K562 (cell line): ENCODE measurements around the gene PIK3CD. TPM values are rescaled to one million over a fixed set of nuclear protein-coding genes. Genes with fewer than 3 reads are reported as not detected.

ENCODE experiments used
- ATAC-seq: fragments of 200-7000 bp; cut with Tn5 transposase; 3 replicates; pipeline ENCODE4 v1.9.1; 2020; ENCODE audit warnings: moderate library complexity
- BruUV-seq: library from RNA; stranded (reverse); fragments of 400-500 nt; replicated peaks from 2 replicates; lab custom pipeline; 2021; lab: Mats Ljungman, UMichigan
- CTCF ChIA-PET: fragments of 300-600 bp; formaldehyde crosslinking; extraction: SDS; loops from one replicate; lab custom pipeline; 2021; ENCODE audit warnings: low intra/inter-chr PET ratio; lab: Yijun Ruan, JAX
- POLR2A ChIA-PET: fragments of 300-600, 350-650 bp; sonication (Branson Sonifier 250); formaldehyde crosslinking; extraction: SDS; loops from one replicate; lab custom pipeline; 2021; ENCODE audit warnings: antibody characterized with exemption, inconsistent platforms; lab: Yijun Ruan, JAX
- DNase-seq, 4 experiments: peaks; one replicate each; pipeline versions ENCODE4 v3.0.0 to v3.0.0-alpha.2; 2011 to 2018; ENCODE audit warnings: low spot score in 3 of 4, mixed read lengths in 3 of 4; ENCODE audit errors: extremely low read depth in 1 of 4
- FAIRE-seq: peaks from 2 replicates; lab custom pipeline; 2011; peaks lifted over from hg19 to GRCh38; lab: Jason Lieb, UNC
- H2AFZ ChIP-seq: 2 replicates; pipeline ENCODE4 v1.6.0; 2011; ENCODE audit warnings: low read depth, low read length, control low read depth, inconsistent platforms
- H3K27ac ChIP-seq: fragments of 200-600 bp; 3 replicates; pipeline ENCODE4 v1.8.0; 2011; ENCODE audit warnings: low read depth, mild to moderate bottlenecking, control low read depth, inconsistent platforms, low read length, moderate library complexity, mixed read lengths; ENCODE audit errors: extremely low read depth
- H3K27me3 ChIP-seq, 2 experiments: fragments of 300-600 bp in 1 of 2; 2 replicates in 1 of 2; 3 replicates in 1 of 2; pipeline versions ENCODE4 v1.6.0 to v1.8.0; 2011; ENCODE audit warnings: inconsistent platforms in 2 of 2, low read length in 2 of 2, mild to moderate bottlenecking in 1 of 2, mixed read lengths in 1 of 2, moderate library complexity in 1 of 2; ENCODE audit not compliant: control insufficient read depth in 2 of 2, insufficient read depth in 2 of 2
- H3K36me3 ChIP-seq: fragments of 300-600 bp; 3 replicates; pipeline ENCODE4 v1.8.0; 2011; ENCODE audit warnings: mild to moderate bottlenecking, low read length, inconsistent platforms; ENCODE audit not compliant: control insufficient read depth, insufficient read depth
- H3K4me1 ChIP-seq, 2 experiments: fragments of 200-600 bp in 1 of 2; replicated peaks in 1 of 2; 2 replicates in 1 of 2; 3 replicates in 1 of 2; pipeline versions ENCODE4 v1.5.1 to v1.8.0; 2011; ENCODE audit warnings: inconsistent platforms in 2 of 2, low read length in 2 of 2, mild to moderate bottlenecking in 1 of 2, mixed read lengths in 1 of 2, moderate library complexity in 1 of 2; ENCODE audit not compliant: control insufficient read depth in 2 of 2, insufficient read depth in 2 of 2
- H3K4me2 ChIP-seq: 2 replicates; pipeline ENCODE4 v1.6.1; 2011; ENCODE audit warnings: low read length, control low read depth, inconsistent platforms, mixed read lengths; ENCODE audit not compliant: insufficient read depth
- H3K4me3 ChIP-seq: fragments of 200-600 bp; sonication (generic), shearing (Covaris generic); 2 replicates; pipeline ENCODE4 v1.5.1; 2016; ENCODE audit warnings: control low read depth, inconsistent platforms
- H3K79me2 ChIP-seq: fragments of 200-600 bp; 3 replicates; pipeline ENCODE4 v1.8.0; 2011; ENCODE audit warnings: low read length, inconsistent platforms; ENCODE audit not compliant: control insufficient read depth, insufficient read depth
- H3K9ac ChIP-seq, 2 experiments: 2 replicates each; pipeline versions ENCODE4 v1.6.0 to v1.6.1; 2011; ENCODE audit warnings: low read depth in 2 of 2, low read length in 2 of 2, control low read depth in 1 of 2, inconsistent platforms in 1 of 2, mild to moderate bottlenecking in 1 of 2, mixed read lengths in 1 of 2; ENCODE audit not compliant: insufficient read depth in 1 of 2
- H3K9me1 ChIP-seq: one replicate; pipeline ENCODE4 v1.6.0; 2011; ENCODE audit warnings: inconsistent platforms, mild to moderate bottlenecking, low read length, moderate library complexity; ENCODE audit not compliant: control insufficient read depth, insufficient read depth
- H3K9me3 ChIP-seq: replicated peaks from 2 replicates; pipeline ENCODE4 v1.5.1; 2011; ENCODE audit warnings: low read depth, low read length, inconsistent platforms; ENCODE audit not compliant: control insufficient read depth, insufficient read depth
- H4K20me1 ChIP-seq: replicated peaks from 2 replicates; pipeline ENCODE4 v1.6.1; 2011; ENCODE audit warnings: low read length, inconsistent platforms, mixed read lengths; ENCODE audit not compliant: control insufficient read depth, insufficient read depth
- ZNF24 ChIP-seq: fragments of 450-650 bp; IDR thresholded peaks from 2 replicates; pipeline ENCODE4 v1.6.1; 2016
- ZNF318 ChIP-seq, 2 experiments: fragments of 450-650 bp; IDR thresholded peaks; 2 replicates each; pipeline ENCODE4 v1.6.1; 2016; ENCODE audit warnings: mild to moderate bottlenecking in 2 of 2, borderline replicate concordance in 1 of 2, low read depth in 1 of 2, moderate library complexity in 1 of 2
- ZNF707 ChIP-seq: fragments of 250-450 bp; sonication (Bioruptor Pico); conservative IDR thresholded peaks from 2 replicates; pipeline ENCODE4 v1.8.0; 2022; ENCODE audit warnings: inconsistent platforms, mild to moderate bottlenecking, moderate library complexity
- WGBS: fragments of 100-300 bp; shearing (Covaris generic); methylation state at CpG from one replicate; pipeline ENCODE4 v1.1.6; 2016; ENCODE audit warnings: low coverage, mixed read lengths; ENCODE audit not compliant: insufficient coverage; ENCODE audit errors: missing lambda C conversion rate; 5-methylcytosine and 5-hydroxymethylcytosine counted together
- in situ Hi-C: fragments of 300-500 bp; cut with MboI; formaldehyde crosslinking; loops from 4 replicates; pipeline ENCODE4 v1.15.0; 2018; ENCODE audit warnings: inconsistent platforms, mixed read lengths
- intact Hi-C: fragments of 100-400 bp; cut with micrococcal nuclease; formaldehyde crosslinking; loops from 2 replicates; pipeline ENCODE4 v1.14.2; 2022
- polyA plus RNA-seq, 8 experiments: library from polyadenylated mRNA; depleted of rRNA in 4 of 8; stranded (reverse) in 5 of 8; unstranded in 3 of 8; fragments of >200 nt; fragmentation: Nextera tagmentation in 2 of 8; fragmentation: Illumina TruSeq in 1 of 8; extraction: Ambion mirVana in 2 of 8; extraction: Trizol in 1 of 8; gene quantifications; 2 replicates each; pipeline versions ENCODE4 v1.2.1 to v1.2.3, GENCODE V29; 2011 to 2014; ENCODE audit warnings: inconsistent platforms in 1 of 8, missing spikeins in 1 of 8
- total RNA-seq, 7 experiments: library from RNA; depleted of rRNA in 6 of 7; stranded (reverse); fragments of >200 nt in 6 of 7; fragmentation: Illumina TruSeq in 2 of 7; extraction: Trizol in 2 of 7; gene quantifications; 2 replicates each; pipeline versions ENCODE4 v1.2.1 to v1.2.3, GENCODE V29; 2011 to 2021; ENCODE audit warnings: low replicate concordance in 1 of 7

PIK3CD gene
- total and polyA plus RNA-seq, 9 of the 15 experiments (the other 6 are each of a cell fraction or from before 2014, with no cell fraction given): 1.8 to 20.8 (median 7.2) TPM

GRCh38 chr1:9633493-9633892 is 18.0 kb upstream of the PIK3CD start (continued):
- TF ChIP-seq ZNF318 (IDR thresholded peaks at IDR 0.05; ENCODE audit: borderline replicate concordance in 1 of 2, low read depth in 1 of 2): no peak

GRCh38 chr1:9634582-9634981 is 16.9 kb upstream of the PIK3CD start:
- Histone ChIP-seq H3K9ac (no peak overlapping the region), H3K9me3 (no peaks in the 10 kb centered on the region), H3K4me2 (no peak overlapping the region), H4K20me1 (no peaks in the 10 kb centered on the region), H3K9me1 (no peaks in the 10 kb centered on the region), H3K27ac (no peak overlapping the region), H3K36me3 (no peaks in the 10 kb centered on the region), H3K4me3 (no peak overlapping the region), H3K27me3 (peaks cover 0 to 2% of the 10 kb centered on the region in 2 experiments; a peak in 3 of 5 replicates), H3K4me1 (peaks cover 5 to 6% of the 10 kb centered on the region in 2 experiments; a peak in 4 of 5 replicates), H3K79me2 (no peaks in the 10 kb centered on the region), H2AFZ (no peak overlapping the region)
- in situ Hi-C loops: no loop called here
- CTCF ChIA-PET: no interaction called here
- 45% methylated on average over 2 of the region's 2 CpGs for WGBS
- ATAC-seq (no peak), DNase-seq (no peak), FAIRE-seq (no peak)
- peak; percentile 83 for TF ChIP-seq ZNF707
- TF ChIP-seq ZNF24: no peak
- intact Hi-C loops: no loop called here
- POLR2A ChIA-PET: interaction anchor here (0.6 kb wide), 1 partner anchor 24 kb away, joined by 3 read pairs; no protein-coding TSS in a partner anchor
- no TSS peak for BruUV-seq
